Measurements from ENCODE around the gene NUDT1. TPM values are rescaled to one million over a fixed set of nuclear protein-coding genes. Genes with fewer than 3 reads are reported as not detected.

NUDT1 gene
- total RNA-seq, 3 donors from 2014 or later (not counting 1 experiment from before 2014, with no cell fraction given): 17.9 to 19.2 (median 18.2) TPM

GRCh38 chr7:2278026-2278425 is 36.0 kb downstream of the NUDT1 start:
- Histone ChIP-seq H3K9me3 (ENCODE audit: control insufficient read depth, insufficient read depth, low read length) (no peaks in the 10 kb centered on the region), H3K4me1 (ENCODE audit: control insufficient read depth, insufficient read depth, low read length) (no peaks in the 10 kb centered on the region), H3K27me3 (ENCODE audit: control insufficient read depth, insufficient read depth, low read length) (no peaks in the 10 kb centered on the region), H3K27ac (ENCODE audit: low read length) (no peak overlapping the region), H3K36me3 (ENCODE audit: control insufficient read depth, insufficient read depth, low read length) (peaks cover 2% of the 10 kb centered on the region), H3K4me3 (ENCODE audit: low read length) (no peak overlapping the region)
- 96% methylated on average over 11 of the region's 11 CpGs for WGBS (ENCODE audit: insufficient coverage)
- DNase-seq: no peak
- TF ChIP-seq CTCF (IDR thresholded peaks at IDR 0.05): no peak
- Mint-ChIP-seq H3K4me3 (no peak overlapping the region), H3K36me3 (no peaks in the 10 kb centered on the region), H3K27me3 (ENCODE audit: low read depth in 2 of 2) (no peaks in the 10 kb centered on the region), H3K4me1 (peaks cover 0 to 7% of the 10 kb centered on the region in 2 donors), H3K9me3 (no peaks in the 10 kb centered on the region), H3K27ac (no peak overlapping the region)
- ATAC-seq: no peak
- intact Hi-C loops (cut with micrococcal nuclease): no loop called here

DNA sequence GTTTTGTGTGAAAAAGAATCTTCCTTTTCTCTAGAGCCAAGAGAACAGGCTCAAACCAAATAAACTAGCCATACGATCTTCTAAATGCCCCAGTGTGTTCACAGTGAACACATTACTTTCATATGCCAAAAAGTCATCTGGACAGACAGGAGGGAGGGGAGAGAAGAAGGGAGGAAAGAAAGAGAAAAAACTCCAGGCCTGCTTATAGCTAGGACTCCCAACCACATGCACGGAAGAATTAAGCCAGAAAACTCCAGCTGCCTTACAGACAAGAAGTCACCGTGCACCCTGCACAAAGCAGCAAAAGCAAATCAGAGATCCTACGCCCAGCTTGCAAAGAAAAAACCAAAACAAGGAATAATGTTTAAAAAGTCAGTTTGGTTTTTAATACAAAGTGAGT is 37.9 kb downstream of the NUDT1 start:
- Mint-ChIP-seq H3K9me3 (no peaks in the 10 kb centered on the region), H3K27me3 (ENCODE audit: low read depth in 2 of 2) (no peaks in the 10 kb centered on the region), H3K36me3 (no peaks in the 10 kb centered on the region), H3K4me1 (peaks cover 0 to 7% of the 10 kb centered on the region in 2 donors), H3K4me3 (no peak overlapping the region), H3K27ac (no peak overlapping the region)
- TF ChIP-seq CTCF (IDR thresholded peaks at IDR 0.05): no peak
- Histone ChIP-seq H3K4me1 (ENCODE audit: control insufficient read depth, insufficient read depth, low read length) (no peaks in the 10 kb centered on the region), H3K27me3 (ENCODE audit: control insufficient read depth, insufficient read depth, low read length) (no peaks in the 10 kb centered on the region), H3K4me3 (ENCODE audit: low read length) (no peak overlapping the region), H3K9me3 (ENCODE audit: control insufficient read depth, insufficient read depth, low read length) (no peaks in the 10 kb centered on the region), H3K36me3 (ENCODE audit: control insufficient read depth, insufficient read depth, low read length) (peaks cover 2% of the 10 kb centered on the region), H3K27ac (ENCODE audit: low read length) (no peak overlapping the region)
- WGBS (ENCODE audit: insufficient coverage): 54% methylated on average over 3 of the region's 4 CpGs
- ATAC-seq: no peak
- DNase-seq: no peak
- intact Hi-C loops (cut with micrococcal nuclease): no loop called here

GRCh38 chr7:2280424-2280823 is 38.4 kb downstream of the NUDT1 start:
- Mint-ChIP-seq H3K9me3 (no peaks in the 10 kb centered on the region), H3K4me3 (no peak overlapping the region), H3K27ac (no peak overlapping the region), H3K36me3 (no peaks in the 10 kb centered on the region), H3K27me3 (ENCODE audit: low read depth in 2 of 2) (no peaks in the 10 kb centered on the region), H3K4me1 (peaks cover 0 to 7% of the 10 kb centered on the region in 2 donors)
- no peak for TF ChIP-seq CTCF (IDR thresholded peaks at IDR 0.05)
- 75% methylated on average over 2 of the region's 2 CpGs for WGBS (ENCODE audit: insufficient coverage)
- Histone ChIP-seq H3K4me3 (ENCODE audit: low read length) (no peak overlapping the region), H3K27me3 (ENCODE audit: control insufficient read depth, insufficient read depth, low read length) (no peaks in the 10 kb centered on the region), H3K27ac (ENCODE audit: low read length) (no peak overlapping the region), H3K36me3 (ENCODE audit: control insufficient read depth, insufficient read depth, low read length) (peaks cover 2% of the 10 kb centered on the region), H3K9me3 (ENCODE audit: control insufficient read depth, insufficient read depth, low read length) (no peaks in the 10 kb centered on the region), H3K4me1 (ENCODE audit: control insufficient read depth, insufficient read depth, low read length) (no peaks in the 10 kb centered on the region)
- intact Hi-C loops (cut with micrococcal nuclease): no loop called here
- ATAC-seq: no peak
- DNase-seq: no peak

DNA sequence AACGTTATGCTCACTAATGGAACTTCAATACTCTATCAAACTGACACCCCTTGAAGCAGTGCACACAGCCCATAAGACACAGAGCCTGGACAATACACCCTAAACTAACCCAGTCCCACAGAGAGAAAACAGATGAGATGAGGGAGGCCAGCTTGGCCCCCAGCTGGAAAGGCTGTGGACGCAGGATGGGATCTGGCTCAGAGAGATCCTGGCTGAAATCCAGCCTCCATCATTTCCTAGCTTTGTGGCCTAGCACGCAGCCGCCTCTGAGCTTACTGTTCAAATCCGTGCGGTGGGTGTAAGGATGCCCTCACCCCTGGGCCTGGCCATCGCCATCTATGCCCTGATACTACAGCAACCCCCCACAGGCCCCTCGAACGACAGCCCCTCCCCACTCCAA is 39.5 kb downstream of the NUDT1 start:
- intact Hi-C loops (cut with micrococcal nuclease): no loop called here
- Histone ChIP-seq H3K9me3 (ENCODE audit: control insufficient read depth, insufficient read depth, low read length) (no peaks in the 10 kb centered on the region), H3K27ac (ENCODE audit: low read length) (no peak overlapping the region), H3K27me3 (ENCODE audit: control insufficient read depth, insufficient read depth, low read length) (no peaks in the 10 kb centered on the region), H3K4me1 (ENCODE audit: control insufficient read depth, insufficient read depth, low read length) (no peaks in the 10 kb centered on the region), H3K4me3 (ENCODE audit: low read length) (no peak overlapping the region), H3K36me3 (ENCODE audit: control insufficient read depth, insufficient read depth, low read length) (no peaks in the 10 kb centered on the region)
- ATAC-seq: no peak
- Mint-ChIP-seq H3K9me3 (no peaks in the 10 kb centered on the region), H3K4me1 (peaks cover 0 to 7% of the 10 kb centered on the region in 2 donors), H3K4me3 (no peak overlapping the region), H3K36me3 (no peaks in the 10 kb centered on the region), H3K27me3 (ENCODE audit: low read depth in 2 of 2) (no peaks in the 10 kb centered on the region), H3K27ac (no peak overlapping the region)
- no peak for TF ChIP-seq CTCF (IDR thresholded peaks at IDR 0.05)
- 93% methylated on average over 9 of the region's 9 CpGs for WGBS (ENCODE audit: insufficient coverage)
- DNase-seq: no peak

Measured in natural killer cell (primary cell).